GM23338 (cell line): Measurements from ENCODE around the gene NRG3. TPM values are rescaled to one million over a fixed set of nuclear protein-coding genes. Genes with fewer than 3 reads are reported as not detected.
"Not testable (repeated sequence)": the region's sequence is repeated elsewhere in the genome, so short reads cannot be mapped to it uniquely, and the experiment has no call there.

ENCODE experiments used
- ATAC-seq: fragments of 200-7000 bp; cut with Tn5 transposase; 3 replicates; pipeline ENCODE4 v1.9.1; 2020
- DNase-seq: peaks from one replicate; pipeline ENCODE4 v3.0.0-alpha.2; 2015; ENCODE audit warnings: low spot score
- H2AFZ ChIP-seq: fragments of 200-600 bp; sonication (generic); 2 replicates; pipeline ENCODE4 v1.8.0; 2016; ENCODE audit warnings: antibody characterized with exemption, mild to moderate bottlenecking, moderate library complexity
- H3F3A ChIP-seq: fragments of 200-600 bp; sonication (generic); replicated peaks from 2 replicates; pipeline ENCODE4 v1.8.0; 2017; ENCODE audit warnings: antibody characterized with exemption, mixed run types, low read depth
- H3K27ac ChIP-seq: fragments of 200-600 bp; sonication (generic); 2 replicates; pipeline ENCODE4 v1.6.1; 2016; ENCODE audit warnings: low read depth
- H3K27me3 ChIP-seq: fragments of 200-600 bp; sonication (generic); 2 replicates; pipeline ENCODE4 v1.8.0; 2016; ENCODE audit warnings: mild to moderate bottlenecking, mixed run types, moderate library complexity; ENCODE audit not compliant: insufficient read depth
- H3K36me3 ChIP-seq: fragments of 200-600 bp; sonication (generic); 2 replicates; pipeline ENCODE4 v1.8.0; 2016; ENCODE audit warnings: mild to moderate bottlenecking; ENCODE audit not compliant: insufficient read depth
- H3K4me1 ChIP-seq: fragments of 200-600 bp; sonication (generic); 2 replicates; pipeline ENCODE4 v1.8.0; 2016; ENCODE audit warnings: mild to moderate bottlenecking, moderate library complexity; ENCODE audit not compliant: insufficient read depth
- H3K4me2 ChIP-seq: fragments of 200-600 bp; sonication (generic); 2 replicates; pipeline ENCODE4 v1.7.1; 2017; ENCODE audit warnings: mixed run types
- H3K4me3 ChIP-seq: fragments of 200-600 bp; sonication (generic); 2 replicates; pipeline ENCODE4 v1.6.1; 2016; ENCODE audit warnings: mixed run types
- H3K79me2 ChIP-seq: fragments of 200-600 bp; sonication (generic); replicated peaks from 2 replicates; pipeline ENCODE4 v1.8.0; 2017; ENCODE audit warnings: mild to moderate bottlenecking; ENCODE audit not compliant: insufficient read depth
- H3K9me2 ChIP-seq: fragments of 200-600 bp; sonication (generic); 2 replicates; pipeline ENCODE4 v1.8.0; 2017; ENCODE audit not compliant: insufficient read depth
- H4K20me1 ChIP-seq: fragments of 200-600 bp; sonication (generic); replicated peaks from 2 replicates; pipeline ENCODE4 v1.8.0; 2017; ENCODE audit warnings: mild to moderate bottlenecking; ENCODE audit not compliant: insufficient read depth
- H3K27ac Mint-ChIP-seq: 2 replicates; pipeline ENCODE4 v1.8.0; 2020; ENCODE audit warnings: inconsistent platforms, mild to moderate bottlenecking, moderate library complexity, mixed read lengths
- H3K27me3 Mint-ChIP-seq: 3 replicates; pipeline ENCODE4 v1.8.0; 2022; ENCODE audit warnings: low read depth, mild to moderate bottlenecking, moderate library complexity, mixed read lengths, inconsistent platforms; ENCODE audit not compliant: insufficient read depth, poor library complexity
- H3K36me3 Mint-ChIP-seq: 3 replicates; pipeline ENCODE4 v1.8.0; 2021; ENCODE audit warnings: low read depth, mild to moderate bottlenecking, inconsistent platforms, moderate library complexity, mixed read lengths
- H3K4me1 Mint-ChIP-seq: 3 replicates; pipeline ENCODE4 v1.8.0; 2020; ENCODE audit warnings: mild to moderate bottlenecking, inconsistent platforms, mixed read lengths
- H3K4me3 Mint-ChIP-seq: 3 replicates; pipeline ENCODE4 v1.8.0; 2021; ENCODE audit warnings: moderate library complexity, mild to moderate bottlenecking, inconsistent platforms, mixed read lengths
- H3K9me3 Mint-ChIP-seq: 3 replicates; pipeline ENCODE4 v1.8.0; 2020; ENCODE audit warnings: moderate library complexity, mild to moderate bottlenecking, inconsistent platforms, mixed read lengths
- CREB1 ChIP-seq: fragments of 250-450 bp; sonication (Bioruptor Pico); IDR thresholded peaks from 2 replicates; pipeline ENCODE4 v1.5.0; 2020; ENCODE audit warnings: low read depth, mild to moderate bottlenecking, moderate library complexity
- CTCF ChIP-seq, 2 experiments: fragments of 200-600 bp in 1 of 2; sonication (generic) in 1 of 2; conservative IDR thresholded peaks; 2 replicates each; pipeline versions ENCODE4 v1.5.1 to v1.6.1; 2016 to 2017; ENCODE audit warnings: antibody characterized with exemption in 2 of 2, low read depth in 2 of 2, mild to moderate bottlenecking in 2 of 2, moderate library complexity in 1 of 2
- EZH2 ChIP-seq: fragments of 200-600 bp; sonication (generic); IDR thresholded peaks from one replicate; pipeline ENCODE4 v1.8.0; 2017; ENCODE audit warnings: antibody characterized with exemption, mild to moderate bottlenecking, low read depth; ENCODE audit not compliant: unreplicated experiment
- EZH2phosphoT487 ChIP-seq: fragments of 200-600 bp; sonication (generic); IDR thresholded peaks from one replicate; pipeline ENCODE4 v1.8.1; 2018; ENCODE audit warnings: antibody characterized with exemption; ENCODE audit not compliant: unreplicated experiment
- JUNB ChIP-seq: IDR thresholded peaks from one replicate; pipeline ENCODE4 v1.6.1; 2016; ENCODE audit warnings: antibody characterized with exemption; ENCODE audit not compliant: unreplicated experiment
- NANOG ChIP-seq: IDR thresholded peaks from 2 replicates; pipeline ENCODE4 v1.6.1; 2016; ENCODE audit warnings: antibody characterized with exemption, borderline replicate concordance
- REST ChIP-seq: IDR thresholded peaks from one replicate; pipeline ENCODE4 v1.6.1; 2018; ENCODE audit warnings: antibody characterized with exemption; ENCODE audit not compliant: unreplicated experiment
- STAT1 ChIP-seq: IDR thresholded peaks from one replicate; pipeline ENCODE4 v1.6.1; 2016; ENCODE audit warnings: antibody characterized with exemption; ENCODE audit not compliant: unreplicated experiment
- ZNF331 ChIP-seq: fragments of 250-450 bp; sonication (Bioruptor Pico); IDR thresholded peaks from 2 replicates; pipeline ENCODE4 v1.5.0; 2020; ENCODE audit warnings: low read depth, mild to moderate bottlenecking, moderate library complexity
- polyA plus RNA-seq: library from polyadenylated mRNA; unstranded; fragments of >200 nt; fragmentation: Nextera tagmentation; extraction: Ambion mirVana; gene quantifications from 2 replicates; pipeline ENCODE4 v1.2.1, GENCODE V29; 2016
- total RNA-seq: library from RNA; depleted of rRNA; stranded (reverse); fragments of >200 nt; shearing (Covaris generic); gene quantifications from 2 replicates; pipeline ENCODE4 v1.2.3, GENCODE V29; 2014

The NRG3 gene
- total and polyA plus RNA-seq, 2 experiments from 2014 or later = 1.9 to 3.9 TPM

GRCh38 chr10:82953909-82954308 lies 1078.9 kb downstream of the NRG3 start:
- Mint-ChIP-seq H3K4me1 (no peaks in the 10 kb centered on the region), H3K4me3 (no peak overlapping the region), H3K27me3 (no peaks in the 10 kb centered on the region), H3K27ac (no peak overlapping the region), H3K9me3 (no peaks in the 10 kb centered on the region), H3K36me3 (no peaks in the 10 kb centered on the region)
- Histone ChIP-seq H3K27ac (no peak overlapping the region), H3K36me3 (peaks cover 3% of the 10 kb centered on the region; the same call in 1 of the 2 replicates), H3K4me2 (no peak overlapping the region), H3K4me3 (no peak overlapping the region), H2AFZ (no peak overlapping the region), H4K20me1 (no peaks in the 10 kb centered on the region), H3K27me3 (no peaks in the 10 kb centered on the region), H3K9me2 (no peaks in the 10 kb centered on the region), H3F3A (no peaks in the 10 kb centered on the region), H3K79me2 (no peaks in the 10 kb centered on the region), H3K4me1 (peaks cover under 1% of the 10 kb centered on the region; the same call in 1 of the 2 replicates)
- ATAC-seq (no peak; the same call in 2 of the 3 replicates), DNase-seq (peak; percentile 32)
- TF ChIP-seq CREB1 (CRISPR knock-in tag) (no peak), NANOG (no peak), EZH2 (no peak), ZNF331 (CRISPR knock-in tag) (no peak), JUNB (no peak), REST (no peak), EZH2phosphoT487 (no peak), STAT1 (no peak), CTCF (conservative IDR thresholded peaks at IDR 0.05; ENCODE audit: low read depth in 2 of 2) (peak; percentile 43 to 51)

- not testable (repeated sequence) for DNase-seq, H3K4me3 ChIP-seq, H3K9me2 ChIP-seq, H4K20me1 ChIP-seq, H3K79me2 ChIP-seq, H3K9me3 Mint-ChIP-seq, H3F3A ChIP-seq, H3K36me3 Mint-ChIP-seq, H3K4me3 Mint-ChIP-seq, H3K36me3 ChIP-seq, ATAC-seq, H3K27me3 Mint-ChIP-seq, H2AFZ ChIP-seq, H3K27me3 ChIP-seq
- H3K4me1 Mint-ChIP-seq = peaks cover 42% of the 10 kb centered on the region
- Histone ChIP-seq H3K27ac (peak overlapping the region; percentile 20), H3K4me1 (peaks cover 45% of the 10 kb centered on the region), H3K4me2 (0 out of 2 replicates have a peak overlapping the region, but pooled peaks have one; percentile 17)
- H3K27ac Mint-ChIP-seq = peak overlapping the region; percentile 90
Measured at GRCh38 chr10:82960421-82961060, 1085.5 kb downstream of the NRG3 start.
